Common myeloid progenitor, CD34-positive (primary cell): ENCODE measurements around the gene GOLGA5.

Source experiments
- CTCF ChIA-PET: fragments of 350-600 bp; sonication (Branson Sonifier 250); formaldehyde crosslinking; loops from one replicate; lab custom pipeline; 2021; ENCODE audit warnings: antibody characterized with exemption; lab: Charles Lee
- POLR2A ChIA-PET: fragments of 350-600 bp; sonication (Branson Sonifier 250); formaldehyde crosslinking; loops from one replicate; lab custom pipeline; 2021; ENCODE audit warnings: antibody characterized with exemption; lab: Charles Lee
- DNase-seq, 3 donors: peaks; one replicate each; pipeline versions ENCODE4 v3.0.0 to v3.0.0-alpha.2; 2013
- H3K27ac ChIP-seq, 2 experiments: 1 replicate in 1 of 2; 2 replicates in 1 of 2; pipeline ENCODE4 v1.7.0; 2013; ENCODE audit warnings: inconsistent platforms in 2 of 2, low read length in 2 of 2, mild to moderate bottlenecking in 2 of 2, low read depth in 1 of 2, moderate library complexity in 1 of 2; ENCODE audit not compliant: severe bottlenecking in 2 of 2, insufficient read depth in 1 of 2, poor library complexity in 1 of 2
- H3K27me3 ChIP-seq, 5 experiments: replicated peaks in 2 of 5; 1 replicate in 3 of 5; 2 replicates in 2 of 5; pipeline versions ENCODE4 v1.6.1 to v1.7.0; 2013; ENCODE audit warnings: low read length in 4 of 5, mild to moderate bottlenecking in 2 of 5, moderate library complexity in 2 of 5, inconsistent platforms in 1 of 5; ENCODE audit not compliant: insufficient read depth in 5 of 5, control insufficient read depth in 4 of 5
- H3K36me3 ChIP-seq, 4 experiments: 1 replicate in 2 of 4; 2 replicates in 2 of 4; pipeline versions ENCODE4 v1.6.1 to v1.7.0; 2013; ENCODE audit warnings: low read length in 3 of 4, control low read depth in 1 of 4, mild to moderate bottlenecking in 1 of 4; ENCODE audit not compliant: control insufficient read depth in 4 of 4, insufficient read depth in 4 of 4
- H3K4me1 ChIP-seq, 4 experiments: 1 replicate in 3 of 4; 2 replicates in 1 of 4; pipeline versions ENCODE4 v1.6.1 to v1.7.1; 2013; ENCODE audit warnings: low read length in 3 of 4, mild to moderate bottlenecking in 3 of 4, control low read depth in 1 of 4, inconsistent platforms in 1 of 4, moderate library complexity in 1 of 4; ENCODE audit not compliant: control insufficient read depth in 4 of 4, insufficient read depth in 4 of 4; ENCODE audit errors: control extremely low read depth in 1 of 4
- H3K4me3 ChIP-seq, 7 experiments: 1 replicate in 4 of 7; 2 replicates in 3 of 7; pipeline versions ENCODE4 v1.5.1 to v1.7.0; 2013; ENCODE audit warnings: mild to moderate bottlenecking in 7 of 7, low read length in 6 of 7, moderate library complexity in 6 of 7, inconsistent platforms in 2 of 7, low read depth in 2 of 7, control low read depth in 1 of 7; ENCODE audit not compliant: insufficient read depth in 4 of 7, control insufficient read depth in 1 of 7; ENCODE audit errors: extremely low read depth in 1 of 7
- H3K9me3 ChIP-seq, 5 experiments: 1 replicate in 4 of 5; 2 replicates in 1 of 5; pipeline versions ENCODE4 v1.6.1 to v1.7.1; 2013; ENCODE audit warnings: low read length in 4 of 5, mild to moderate bottlenecking in 2 of 5, inconsistent platforms in 1 of 5, low read depth in 1 of 5, moderate library complexity in 1 of 5; ENCODE audit not compliant: control insufficient read depth in 4 of 5, insufficient read depth in 2 of 5; ENCODE audit errors: control extremely low read depth in 1 of 5
- WGBS: methylation state at CpG from one replicate; pipeline ENCODE4 v1.1.5; 2013; ENCODE audit not compliant: insufficient coverage; 5-methylcytosine and 5-hydroxymethylcytosine counted together

The GOLGA5 gene

DNA sequence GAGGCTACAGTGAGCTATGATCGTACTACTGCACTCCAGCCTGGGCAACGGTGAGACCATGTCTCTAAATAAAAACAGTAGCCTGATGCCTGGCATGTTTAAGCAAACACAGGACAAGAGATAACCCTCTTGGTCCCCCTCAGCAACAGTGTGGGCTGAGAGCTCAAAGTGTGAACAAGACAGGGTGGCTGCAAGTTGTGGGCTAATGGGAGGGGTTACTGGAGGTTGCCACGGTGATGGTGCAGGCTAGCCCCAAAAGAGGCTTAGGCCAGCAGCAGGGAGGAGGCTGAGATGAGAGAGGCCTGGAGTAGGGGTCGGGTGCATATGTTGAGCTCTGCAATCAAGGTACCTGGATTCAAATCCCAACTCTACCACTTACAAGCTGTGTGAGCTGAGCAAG, 42.3 kb upstream of the GOLGA5 start:
- peaks cover 0 to 18% (median 2%) of the 10 kb centered on the region in 5 experiments for H3K27me3 ChIP-seq
- CTCF ChIA-PET: interaction anchor here (1.2 to 3.8 kb wide), 3 partner anchors 8 to 35 kb away, joined by 3 to 23 read pairs (median 8); no protein-coding TSS in a partner anchor
- peaks cover 0 to 13% (median 4%) of the 10 kb centered on the region in 5 experiments for H3K9me3 ChIP-seq
- WGBS: 80% methylated on average over 2 of the region's 4 CpGs
- peak in 2 of 3 donors; percentile 23 to 47 for DNase-seq
- H3K4me1 ChIP-seq: peaks cover 10 to 51% (median 45%) of the 10 kb centered on the region in 4 experiments
- POLR2A ChIA-PET: no interaction called here
- H3K36me3 ChIP-seq: no peaks in the 10 kb centered on the region
- H3K27ac ChIP-seq: no peak overlapping the region
- no peak overlapping the region for H3K4me3 ChIP-seq

DNA sequence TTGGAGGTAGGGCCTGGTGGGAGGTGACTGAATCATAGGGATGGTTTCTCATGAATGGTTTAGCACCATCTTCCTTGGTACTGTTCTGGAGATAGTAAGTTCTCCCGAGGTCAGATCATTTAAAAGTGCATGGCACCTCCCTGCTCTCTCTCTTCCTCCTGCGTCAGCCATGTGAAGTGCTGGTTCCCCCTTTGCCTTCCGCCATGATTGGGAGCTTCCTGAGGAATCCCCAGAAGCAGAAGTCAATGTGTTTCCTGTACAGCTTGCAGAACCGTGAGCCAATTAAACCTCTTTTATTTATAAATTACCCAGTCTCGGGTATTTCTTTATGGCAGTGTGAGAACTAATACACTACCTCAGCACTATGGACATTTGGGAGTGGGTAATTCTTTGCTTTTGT, 40.9 kb upstream of the GOLGA5 start:
- 18% methylated on average over 2 of the region's 5 CpGs for WGBS
- Histone ChIP-seq H3K27me3 (peaks cover 0 to 5% (median 0%) of the 10 kb centered on the region in 5 experiments), H3K4me3 (peak overlapping the region in 1 of 7 experiments; percentile 14), H3K36me3 (no peaks in the 10 kb centered on the region), H3K27ac (no peak overlapping the region), H3K9me3 (peaks cover 0 to 12% (median 4%) of the 10 kb centered on the region in 5 experiments), H3K4me1 (peaks cover 9 to 42% (median 39%) of the 10 kb centered on the region in 4 experiments)
- ChIA-PET POLR2A (interaction anchor here (0.7 kb wide), 1 partner anchor 14 kb away, joined by 3 read pairs; no protein-coding TSS in a partner anchor), CTCF (interaction anchor here (0.5 to 3.8 kb wide), 6 partner anchors 12 to 221 kb away, joined by 3 to 23 read pairs (median 5); no protein-coding TSS in a partner anchor)
- DNase-seq: peak; percentile 53 to 86 (median 86)

DNA sequence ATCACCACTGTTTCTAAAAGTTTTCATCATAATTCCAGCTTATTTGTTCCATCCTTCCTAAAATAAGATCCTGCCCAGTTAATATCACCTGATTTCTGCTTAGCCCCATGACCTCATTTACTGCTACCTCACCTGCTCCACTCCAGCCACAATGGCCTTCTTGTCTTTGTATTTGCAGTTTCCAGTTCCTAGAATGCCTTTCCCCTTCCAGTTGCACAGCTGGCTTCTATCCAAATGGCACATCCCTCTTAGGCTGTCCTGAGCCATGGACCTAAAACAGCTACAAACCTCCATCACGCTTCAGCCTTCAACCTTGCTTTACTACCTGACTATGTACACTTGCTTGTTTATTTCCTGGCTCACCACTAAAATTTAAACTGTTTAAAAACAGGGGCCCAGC, 39.1 kb upstream of the GOLGA5 start:
- Histone ChIP-seq H3K27ac (no peak overlapping the region), H3K36me3 (no peaks in the 10 kb centered on the region), H3K4me3 (no peak overlapping the region), H3K27me3 (no peaks in the 10 kb centered on the region), H3K4me1 (peaks cover 9 to 43% (median 27%) of the 10 kb centered on the region in 4 experiments), H3K9me3 (peaks cover 0 to 12% (median 0%) of the 10 kb centered on the region in 5 experiments)
- no peak for DNase-seq
- POLR2A ChIA-PET: no interaction called here
- no CpG with 5 or more reads among the region's 1 CpG for WGBS
- CTCF ChIA-PET: interaction anchor here (0.6 to 1.5 kb wide), 2 partner anchors 26 to 1376 kb away, joined by 3 to 4 read pairs; no protein-coding TSS in a partner anchor

DNA sequence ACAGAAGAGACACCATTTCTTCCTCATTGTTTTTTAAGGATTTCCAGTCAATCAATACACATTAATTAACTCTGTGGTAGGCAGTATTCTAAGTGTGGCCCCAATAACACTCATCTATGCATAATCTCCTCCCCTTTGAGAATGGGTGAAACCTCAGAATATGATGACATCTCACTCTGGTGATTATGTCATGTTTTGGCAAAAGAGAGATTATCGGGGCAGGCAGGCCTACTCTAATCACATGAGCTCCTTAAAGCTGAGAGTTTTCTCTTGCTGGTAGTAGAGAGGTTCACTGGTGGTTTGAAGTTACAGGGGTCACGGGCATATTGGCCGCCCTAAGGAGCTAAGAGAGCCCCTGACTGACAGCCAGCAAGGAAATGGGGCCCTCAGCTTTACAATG, 38.6 kb upstream of the GOLGA5 start:
- CTCF ChIA-PET: interaction anchor here (1.4 to 1.5 kb wide), 2 partner anchors 26 to 29 kb away, joined by 3 to 4 read pairs; no protein-coding TSS in a partner anchor
- Histone ChIP-seq H3K36me3 (no peaks in the 10 kb centered on the region), H3K9me3 (peaks cover 0 to 12% (median 0%) of the 10 kb centered on the region in 5 experiments), H3K27ac (no peak overlapping the region), H3K4me3 (no peak overlapping the region), H3K4me1 (peaks cover 9 to 41% (median 22%) of the 10 kb centered on the region in 4 experiments), H3K27me3 (no peaks in the 10 kb centered on the region)
- 97% methylated on average over 3 of the region's 3 CpGs for WGBS
- POLR2A ChIA-PET: no interaction called here
- no peak for DNase-seq

DNA sequence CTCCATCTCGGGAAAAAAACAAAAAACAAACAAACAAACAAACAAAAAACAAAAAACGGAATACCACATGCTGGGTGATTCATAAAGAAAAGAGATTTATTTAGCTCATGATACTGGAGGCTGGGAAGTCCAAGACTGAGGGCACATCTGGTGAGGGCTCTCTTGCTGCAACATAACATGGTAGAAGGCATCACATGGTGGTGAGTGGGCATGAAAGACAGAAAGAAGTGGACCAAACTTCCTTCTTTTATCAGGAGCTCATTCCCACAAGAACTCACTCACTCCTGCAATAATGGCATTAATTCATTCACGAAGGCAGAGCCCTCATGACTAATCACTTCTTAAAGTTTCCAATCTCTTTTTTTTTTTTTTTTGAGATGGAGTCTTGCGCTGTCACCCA, 37.7 kb upstream of the GOLGA5 start:
- ChIA-PET CTCF (interaction anchor here (0.9 to 1.4 kb wide), 2 partner anchors 9 to 28 kb away, joined by 3 read pairs; no protein-coding TSS in a partner anchor), POLR2A (no interaction called here)
- peaks cover 4 to 32% (median 13%) of the 10 kb centered on the region in 4 experiments for H3K4me1 ChIP-seq
- 86% methylated on average over 1 of the region's 4 CpGs for WGBS
- no peaks in the 10 kb centered on the region for H3K36me3 ChIP-seq
- peaks cover 0 to 12% (median 0%) of the 10 kb centered on the region in 5 experiments for H3K9me3 ChIP-seq
- no peaks in the 10 kb centered on the region for H3K27me3 ChIP-seq
- no peak overlapping the region for H3K4me3 ChIP-seq
- DNase-seq: no peak
- no peak overlapping the region for H3K27ac ChIP-seq

DNA sequence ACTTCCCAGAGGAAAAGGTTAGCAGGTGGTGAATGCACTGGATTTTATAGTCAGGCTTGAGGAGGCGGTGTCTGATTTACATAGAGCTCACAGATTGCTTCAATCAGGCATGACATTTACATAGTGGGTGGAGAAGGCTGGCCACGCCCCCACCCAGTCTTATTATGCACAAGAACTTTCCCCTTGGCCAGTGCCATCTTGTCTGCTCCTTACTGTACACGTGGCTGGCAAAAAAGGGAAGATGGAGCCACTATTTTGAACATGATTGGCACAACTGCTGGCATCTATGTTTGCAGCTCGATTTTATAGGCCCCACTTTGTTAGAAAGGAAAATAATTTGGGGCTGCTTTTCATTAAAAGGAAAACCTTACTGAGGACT, 34.8 kb upstream of the GOLGA5 start:
- Histone ChIP-seq H3K36me3 (no peaks in the 10 kb centered on the region), H3K4me1 (peaks cover 0 to 11% (median 0%) of the 10 kb centered on the region in 4 experiments), H3K27me3 (no peaks in the 10 kb centered on the region), H3K4me3 (no peak overlapping the region), H3K9me3 (peaks cover 0 to 3% (median 0%) of the 10 kb centered on the region in 5 experiments), H3K27ac (no peak overlapping the region)
- ChIA-PET POLR2A (no interaction called here), CTCF (interaction anchor here (1.0 kb wide), 1 partner anchor 8 kb away, joined by 3 read pairs; no protein-coding TSS in a partner anchor)
- peak in 2 of 3 donors; percentile 36 to 49 for DNase-seq
- WGBS: 84% methylated on average over 4 of the region's 4 CpGs
